ENCODE measurements around the gene TEX51. TPM values are rescaled to one million over a fixed set of nuclear protein-coding genes. Genes with fewer than 3 reads are reported as not detected.

TEX51 gene
- polyA plus RNA-seq, 1 experiment, result not detected

DNA sequence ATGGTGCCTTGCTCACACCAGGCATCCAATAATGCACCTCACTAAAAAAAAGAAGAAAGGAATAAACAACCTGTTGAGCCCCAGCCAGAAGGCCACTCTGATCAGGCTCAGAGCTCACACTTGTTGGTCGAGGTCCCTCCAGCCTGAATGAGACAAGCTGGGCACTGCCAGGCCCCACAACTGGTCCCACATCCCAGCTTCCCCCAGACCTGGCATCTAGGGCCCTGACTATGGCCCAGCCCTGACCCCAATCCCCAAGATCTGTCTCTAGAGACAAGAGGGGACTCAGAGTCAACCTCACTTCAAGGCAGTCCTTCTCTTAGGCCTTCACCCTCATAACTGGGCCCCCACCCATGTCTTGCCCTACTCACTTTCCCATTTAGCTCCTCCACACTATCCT is 22.4 kb downstream of the TEX51 start:
- Histone ChIP-seq H3K27me3 (ENCODE audit: control insufficient read depth, insufficient read depth, low read length) (peaks cover under 1% of the 10 kb centered on the region), H3K4me3 (ENCODE audit: low read depth, low read length) (no peak overlapping the region), H3K9me3 (ENCODE audit: control insufficient read depth, insufficient read depth, low read length) (no peaks in the 10 kb centered on the region), H3K27ac (ENCODE audit: low read depth, low read length) (no peak overlapping the region)
- POLR2A ChIA-PET, result no interaction called here
- CTCF ChIA-PET, result no interaction called here
- TF ChIP-seq, protein P1, sequence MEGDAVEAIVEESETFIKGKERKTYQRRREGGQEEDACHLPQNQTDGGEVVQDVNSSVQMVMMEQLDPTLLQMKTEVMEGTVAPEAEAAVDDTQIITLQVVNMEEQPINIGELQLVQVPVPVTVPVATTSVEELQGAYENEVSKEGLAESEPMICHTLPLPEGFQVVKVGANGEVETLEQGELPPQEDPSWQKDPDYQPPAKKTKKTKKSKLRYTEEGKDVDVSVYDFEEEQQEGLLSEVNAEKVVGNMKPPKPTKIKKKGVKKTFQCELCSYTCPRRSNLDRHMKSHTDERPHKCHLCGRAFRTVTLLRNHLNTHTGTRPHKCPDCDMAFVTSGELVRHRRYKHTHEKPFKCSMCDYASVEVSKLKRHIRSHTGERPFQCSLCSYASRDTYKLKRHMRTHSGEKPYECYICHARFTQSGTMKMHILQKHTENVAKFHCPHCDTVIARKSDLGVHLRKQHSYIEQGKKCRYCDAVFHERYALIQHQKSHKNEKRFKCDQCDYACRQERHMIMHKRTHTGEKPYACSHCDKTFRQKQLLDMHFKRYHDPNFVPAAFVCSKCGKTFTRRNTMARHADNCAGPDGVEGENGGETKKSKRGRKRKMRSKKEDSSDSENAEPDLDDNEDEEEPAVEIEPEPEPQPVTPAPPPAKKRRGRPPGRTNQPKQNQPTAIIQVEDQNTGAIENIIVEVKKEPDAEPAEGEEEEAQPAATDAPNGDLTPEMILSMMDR (IDR thresholded peaks at IDR 0.05; ENCODE audit: low read depth, low read length), result no peak
- no peak for DNase-seq (ENCODE audit: low read depth, low spot score)

DNA sequence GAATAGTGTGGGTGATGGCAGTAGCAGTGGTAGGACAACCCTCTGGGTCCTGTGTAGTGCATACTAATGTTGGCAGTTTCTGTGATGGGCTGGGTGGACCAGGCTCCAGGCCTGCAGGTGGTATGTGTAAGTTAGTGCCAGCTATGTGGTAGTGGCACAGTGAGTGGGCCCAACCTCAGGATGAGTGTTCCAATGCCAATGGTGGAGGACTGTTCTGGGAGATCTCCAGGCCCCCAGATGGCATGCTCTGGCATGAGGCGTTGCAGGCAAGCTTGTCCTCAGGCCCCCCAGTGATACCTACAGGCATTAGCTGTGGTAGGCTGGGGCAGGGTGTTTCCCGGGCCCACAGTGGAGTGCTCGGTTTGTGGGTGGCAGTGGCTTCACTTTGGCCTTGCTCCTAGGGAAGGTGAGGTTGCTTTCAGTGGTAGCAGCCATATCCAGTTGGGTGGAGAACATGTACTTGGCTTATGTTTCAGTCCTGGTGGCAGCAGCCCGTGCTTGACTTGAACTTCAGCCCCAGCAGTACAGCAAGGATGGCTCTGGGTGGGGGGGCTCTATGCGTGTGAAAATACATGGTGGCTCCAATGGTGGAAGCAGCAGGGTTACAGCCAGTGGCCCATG is 32.4 kb downstream of the TEX51 start:
- no peaks in the 10 kb centered on the region for H3K27me3 ChIP-seq (ENCODE audit: control insufficient read depth, insufficient read depth, low read length)
- no peak overlapping the region for H3K27ac ChIP-seq (ENCODE audit: low read depth, low read length)
- ChIA-PET CTCF (no interaction called here), POLR2A (no interaction called here)
- TF ChIP-seq, protein P1 (IDR thresholded peaks at IDR 0.05; ENCODE audit: low read depth, low read length), result no peak
- H3K4me3 ChIP-seq (ENCODE audit: low read depth, low read length), result no peak overlapping the region
- no peaks in the 10 kb centered on the region; the same call in 1 of the 2 replicates for H3K9me3 ChIP-seq (ENCODE audit: control insufficient read depth, insufficient read depth, low read length)
- no peak for DNase-seq (ENCODE audit: low read depth, low spot score)

DNA sequence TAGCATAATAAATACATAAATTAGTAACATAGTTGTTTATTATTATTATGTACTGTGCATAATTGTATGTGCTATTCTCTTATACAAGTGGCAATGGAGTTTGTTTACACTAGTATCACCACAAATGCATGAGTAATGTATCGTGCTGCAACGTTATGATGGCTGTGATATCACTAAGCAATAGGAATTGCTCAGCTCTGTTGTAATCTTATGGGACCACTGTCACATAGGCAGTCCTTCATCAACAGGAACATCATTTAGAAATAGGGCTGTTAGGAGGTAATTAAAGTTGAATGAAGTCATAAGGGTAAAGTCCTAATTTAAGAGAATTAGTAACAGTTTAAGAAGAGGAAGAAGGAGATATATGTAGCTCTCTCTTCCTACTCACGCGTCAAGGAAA is 33.8 kb downstream of the TEX51 start:
- TF ChIP-seq, protein P1 (IDR thresholded peaks at IDR 0.05; ENCODE audit: low read depth, low read length), result no peak
- CTCF ChIA-PET, result interaction anchor here (0.6 kb wide), 1 partner anchor 70 kb away, joined by 3 read pairs; no protein-coding TSS in a partner anchor
- no peak for DNase-seq (ENCODE audit: low read depth, low spot score)
- Histone ChIP-seq H3K4me3 (ENCODE audit: low read depth, low read length) (no peak overlapping the region), H3K27me3 (ENCODE audit: control insufficient read depth, insufficient read depth, low read length) (no peaks in the 10 kb centered on the region), H3K9me3 (ENCODE audit: control insufficient read depth, insufficient read depth, low read length) (no peaks in the 10 kb centered on the region; the same call in 1 of the 2 replicates), H3K27ac (ENCODE audit: low read depth, low read length) (no peak overlapping the region)
- POLR2A ChIA-PET, result no interaction called here

DNA sequence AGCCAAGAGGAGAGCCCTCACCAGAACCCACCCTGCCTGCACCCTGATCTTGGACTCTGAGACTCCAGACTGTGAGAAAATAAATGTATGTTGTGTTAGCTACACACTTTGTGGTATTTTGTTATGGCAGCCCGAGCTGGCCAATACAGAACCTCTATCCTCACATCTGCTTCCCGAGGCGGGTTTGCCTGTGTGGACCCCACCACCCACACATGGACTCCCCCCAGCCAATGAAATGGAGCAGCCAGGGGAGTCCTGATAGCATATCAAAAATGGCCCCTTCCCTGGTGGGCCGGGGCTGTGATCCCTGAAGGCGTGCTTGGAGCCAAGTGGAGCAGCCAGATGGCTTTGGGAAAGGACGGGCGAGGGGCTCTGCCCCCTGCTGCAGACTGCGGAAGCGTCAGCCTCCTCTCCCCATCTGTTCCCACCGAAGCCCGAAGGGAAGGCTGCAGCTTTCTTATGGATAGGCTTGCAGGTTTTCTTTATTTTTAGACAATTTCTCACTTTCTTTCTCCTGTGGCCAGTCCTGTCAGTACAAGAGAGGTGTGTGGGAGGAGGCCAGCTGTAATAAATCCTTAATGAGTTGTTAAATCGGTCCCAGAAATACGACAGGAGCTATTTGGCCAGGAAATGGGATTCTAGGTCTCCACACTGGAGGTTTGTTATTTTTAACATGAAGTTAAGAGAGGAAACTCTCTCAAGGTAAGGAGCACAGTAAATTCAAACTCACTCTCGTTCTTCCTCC is 34.4 kb downstream of the TEX51 start:
- Histone ChIP-seq H3K27me3 (ENCODE audit: control insufficient read depth, insufficient read depth, low read length) (no peaks in the 10 kb centered on the region), H3K27ac (ENCODE audit: low read depth, low read length) (no peak overlapping the region), H3K9me3 (ENCODE audit: control insufficient read depth, insufficient read depth, low read length) (no peaks in the 10 kb centered on the region; the same call in 1 of the 2 replicates), H3K4me3 (ENCODE audit: low read depth, low read length) (no peak overlapping the region)
- ChIA-PET CTCF (interaction anchor here (0.6 kb wide), 1 partner anchor 69 kb away, joined by 3 read pairs; no protein-coding TSS in a partner anchor), POLR2A (no interaction called here)
- DNase-seq (ENCODE audit: low read depth, low spot score), result no peak
- TF ChIP-seq, protein P1 (IDR thresholded peaks at IDR 0.05; ENCODE audit: low read depth, low read length), result no peak

DNA sequence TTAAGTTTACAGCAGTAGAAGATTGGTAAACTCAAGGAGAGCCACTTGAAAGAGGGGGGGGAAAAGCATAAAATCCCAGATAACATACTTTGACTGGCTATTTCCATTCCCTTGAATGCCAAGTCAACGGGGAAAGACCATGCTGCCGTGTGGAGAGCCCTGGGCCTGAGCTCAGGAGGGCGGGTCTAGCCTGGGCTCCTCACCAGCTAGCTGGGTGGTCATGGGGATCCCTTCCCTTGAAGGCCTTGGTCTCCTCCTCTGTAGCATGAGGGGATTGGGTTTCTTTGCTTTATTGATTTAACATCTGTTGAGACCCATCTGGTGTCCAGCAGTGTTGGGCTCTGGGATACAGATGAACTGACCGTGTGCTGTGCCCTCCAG is 35.0 kb downstream of the TEX51 start:
- Histone ChIP-seq H3K27me3 (ENCODE audit: control insufficient read depth, insufficient read depth, low read length) (peaks cover 2% of the 10 kb centered on the region), H3K4me3 (ENCODE audit: low read depth, low read length) (no peak overlapping the region), H3K27ac (ENCODE audit: low read depth, low read length) (no peak overlapping the region), H3K9me3 (ENCODE audit: control insufficient read depth, insufficient read depth, low read length) (no peaks in the 10 kb centered on the region; the same call in 1 of the 2 replicates)
- ChIA-PET POLR2A (interaction anchor here (0.5 kb wide), 1 partner anchor 108 kb away, joined by 3 read pairs; no protein-coding TSS in a partner anchor), CTCF (no interaction called here)
- DNase-seq (ENCODE audit: low read depth, low spot score), result no peak
- TF ChIP-seq, protein P1 (IDR thresholded peaks at IDR 0.05; ENCODE audit: low read depth, low read length), result no peak

Data from AG04450 (cell line).